Right lobe of liver (tissue), 6 donors: Measurements from ENCODE around the gene KCNMA1. TPM values are rescaled to one million over a fixed set of nuclear protein-coding genes. Genes with fewer than 3 reads are reported as not detected.

Experiments
- ATAC-seq, 4 donors: fragments of 200-7000 bp; cut with Tn5 transposase; one replicate each; pipeline ENCODE4 v1.9.1; 2020; ENCODE audit warnings: mild to moderate bottlenecking in 4 of 4, moderate library complexity in 4 of 4
- DNase-seq, 3 donors: peaks; one replicate each; pipeline ENCODE4 v3.0.0-alpha.2; 2020
- H3K27ac ChIP-seq, 3 donors: fragments of 200-600 bp; one replicate each; pipeline ENCODE4 v1.8.0; 2022
- H3K27me3 ChIP-seq, 2 donors: fragments of 200-600 bp; one replicate each; pipeline ENCODE4 v1.8.0; 2022
- H3K36me3 ChIP-seq, 4 donors: fragments of 200-600 bp; sonication (generic) in 1 of 4; one replicate each; pipeline versions ENCODE4 v1.5.1 to v1.8.0; 2017 to 2022; ENCODE audit warnings: control low read depth in 1 of 4
- H3K4me1 ChIP-seq, 4 donors: fragments of 200-600 bp; sonication (generic) in 1 of 4; one replicate each; pipeline versions ENCODE4 v1.5.1 to v1.8.0; 2017 to 2022; ENCODE audit warnings: control low read depth in 1 of 4
- H3K4me3 ChIP-seq, 3 donors: fragments of 200-600 bp; one replicate each; pipeline ENCODE4 v1.8.0; 2022
- H3K9me3 ChIP-seq, 4 donors: fragments of 200-600 bp; sonication (generic) in 1 of 4; one replicate each; pipeline versions ENCODE4 v1.5.1 to v1.8.0; 2017 to 2022; ENCODE audit warnings: control low read depth in 1 of 4
- POLR2A ChIP-seq: fragments of 450-650 bp; IDR thresholded peaks from one replicate; pipeline ENCODE4 v1.6.1; 2017; ENCODE audit warnings: antibody characterized with exemption, mild to moderate bottlenecking
- WGBS: methylation state at CpG from one replicate; pipeline ENCODE4 v1.1.6; 2018; ENCODE audit warnings: low coverage, low lambda C conversion rate; ENCODE audit not compliant: insufficient coverage; ENCODE audit errors: missing lambda C conversion rate; 5-methylcytosine and 5-hydroxymethylcytosine counted together
- intact Hi-C, 2 donors: fragments of 100-400 bp; cut with DNase I; formaldehyde crosslinking; loops; one replicate each; pipeline versions ENCODE4 v1.11.2 to v1.14.1; 2022
- total RNA-seq, 6 experiments: library from RNA; depleted of rRNA in 2 of 6; stranded (reverse); fragments of >200 nt in 2 of 6; fragmentation: NEBNext Ultra II Directional in 3 of 6; extraction: Animal tissue kit (Norgen Biotek cat#: 25700) in 3 of 6; gene quantifications; one replicate each; pipeline versions ENCODE4 v1.1.0 to v1.2.4, GENCODE V29; 2016 to 2023
- TF ChIP-seq, protein P1 (sequence below), 4 donors: fragments of 200-600 bp in 3 of 4; fragments of 450-650 bp in 1 of 4; IDR thresholded peaks; one replicate each; pipeline versions ENCODE4 v1.5.1 to v1.8.0; 2016 to 2022; ENCODE audit warnings: antibody characterized with exemption in 4 of 4, mild to moderate bottlenecking in 2 of 4
- donor health status: DM: no; HTN: yes; CAD: no.
- donor health status: DM: no; HTN: no; CAD: no.
- donor health status: DM: no; HTN: no; CAD: no.
- donor health status: DM: no; HTN: yes; CAD: no.
- donor health status: DM: no; HTN: yes; CAD: no.

KCNMA1 gene
- total RNA-seq, 6 experiments from 2014 or later, result 5.7 to 48.0 (median 15.1) TPM

DNA sequence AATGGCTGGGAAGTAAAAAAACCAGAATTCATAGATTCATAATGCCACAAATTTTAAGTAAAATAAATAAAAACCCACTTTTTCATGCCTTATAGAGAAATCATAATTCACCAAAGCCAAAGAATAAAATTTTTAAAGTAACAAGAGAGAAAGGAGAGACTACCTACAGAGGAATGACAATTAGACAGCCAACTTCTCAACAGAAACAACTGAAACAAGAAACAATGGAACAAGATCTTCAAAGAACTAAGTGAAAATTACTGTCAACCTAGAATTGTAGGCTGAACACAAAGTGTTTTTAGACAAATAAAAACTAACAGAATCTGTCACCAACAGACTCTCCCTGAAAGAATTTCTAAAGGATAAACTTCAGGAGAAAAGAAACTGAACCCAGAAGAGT, 15.6 kb upstream of the KCNMA1 start:
- ATAC-seq (no peak), DNase-seq (no peak)
- Histone ChIP-seq H3K4me3 (no peak overlapping the region), H3K27me3 (no peaks in the 10 kb centered on the region), H3K27ac (no peak overlapping the region), H3K36me3 (no peaks in the 10 kb centered on the region), H3K4me1 (no peaks in the 10 kb centered on the region), H3K9me3 (no peaks in the 10 kb centered on the region)
- no peak for TF ChIP-seq POLR2A
- TF ChIP-seq, protein P1, sequence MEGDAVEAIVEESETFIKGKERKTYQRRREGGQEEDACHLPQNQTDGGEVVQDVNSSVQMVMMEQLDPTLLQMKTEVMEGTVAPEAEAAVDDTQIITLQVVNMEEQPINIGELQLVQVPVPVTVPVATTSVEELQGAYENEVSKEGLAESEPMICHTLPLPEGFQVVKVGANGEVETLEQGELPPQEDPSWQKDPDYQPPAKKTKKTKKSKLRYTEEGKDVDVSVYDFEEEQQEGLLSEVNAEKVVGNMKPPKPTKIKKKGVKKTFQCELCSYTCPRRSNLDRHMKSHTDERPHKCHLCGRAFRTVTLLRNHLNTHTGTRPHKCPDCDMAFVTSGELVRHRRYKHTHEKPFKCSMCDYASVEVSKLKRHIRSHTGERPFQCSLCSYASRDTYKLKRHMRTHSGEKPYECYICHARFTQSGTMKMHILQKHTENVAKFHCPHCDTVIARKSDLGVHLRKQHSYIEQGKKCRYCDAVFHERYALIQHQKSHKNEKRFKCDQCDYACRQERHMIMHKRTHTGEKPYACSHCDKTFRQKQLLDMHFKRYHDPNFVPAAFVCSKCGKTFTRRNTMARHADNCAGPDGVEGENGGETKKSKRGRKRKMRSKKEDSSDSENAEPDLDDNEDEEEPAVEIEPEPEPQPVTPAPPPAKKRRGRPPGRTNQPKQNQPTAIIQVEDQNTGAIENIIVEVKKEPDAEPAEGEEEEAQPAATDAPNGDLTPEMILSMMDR (IDR thresholded peaks at IDR 0.05), result no peak
- intact Hi-C loops, result no loop called here

DNA sequence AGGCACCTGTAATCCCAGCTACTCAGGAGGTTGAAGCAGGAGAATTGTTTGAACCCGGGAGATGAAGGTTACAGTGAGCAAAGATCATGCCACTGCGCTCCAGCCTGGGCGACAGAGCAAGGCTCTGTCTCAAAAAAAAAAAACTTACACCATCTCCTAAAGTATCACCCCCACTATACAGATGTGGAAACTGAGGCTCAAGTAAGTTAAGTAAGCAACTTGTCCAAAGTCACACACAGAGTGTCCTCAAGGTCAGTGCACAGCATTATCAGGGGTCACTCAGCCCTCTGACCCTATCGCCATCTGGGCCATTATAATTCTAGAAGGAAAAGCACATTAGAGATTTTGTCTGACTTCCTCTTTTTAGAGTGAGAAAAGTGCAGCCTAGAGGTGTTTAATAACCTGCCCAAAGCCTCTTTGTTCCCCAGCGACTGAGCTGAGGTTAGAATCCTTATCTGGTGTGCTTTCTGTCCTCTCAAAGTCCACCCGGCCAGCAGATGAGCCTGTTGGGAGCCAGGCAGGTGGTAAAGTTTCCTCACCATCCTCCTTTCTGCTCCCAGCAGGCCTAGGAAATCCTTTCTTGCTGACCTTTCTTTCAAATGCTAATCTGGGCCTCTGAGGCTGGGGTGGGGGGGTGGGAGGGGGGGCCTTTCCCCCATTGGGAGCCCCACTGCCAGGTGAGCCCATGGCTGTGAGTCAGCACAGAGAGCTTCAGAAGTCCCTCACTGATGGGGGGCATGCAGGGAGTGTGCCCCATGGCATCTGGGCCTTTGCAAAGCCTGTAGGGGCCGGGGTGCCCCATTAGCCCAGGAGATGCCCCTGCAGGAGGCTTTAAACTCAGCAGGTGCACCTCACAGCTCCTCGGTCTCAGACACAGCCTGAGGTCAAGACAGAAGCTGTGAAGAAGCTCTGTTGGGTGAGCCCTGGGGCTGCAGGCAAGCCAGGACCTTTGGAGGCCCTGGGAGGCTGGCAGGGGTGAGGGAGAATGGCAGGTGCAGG, 12.0 kb upstream of the KCNMA1 start:
- WGBS, result 64% methylated on average over 5 of the region's 8 CpGs
- TF ChIP-seq POLR2A, result no peak
- TF ChIP-seq, protein P1 (IDR thresholded peaks at IDR 0.05), result no peak
- peak in 3 of 4 donors; percentile 58 to 78 (median 63) for ATAC-seq

DNA sequence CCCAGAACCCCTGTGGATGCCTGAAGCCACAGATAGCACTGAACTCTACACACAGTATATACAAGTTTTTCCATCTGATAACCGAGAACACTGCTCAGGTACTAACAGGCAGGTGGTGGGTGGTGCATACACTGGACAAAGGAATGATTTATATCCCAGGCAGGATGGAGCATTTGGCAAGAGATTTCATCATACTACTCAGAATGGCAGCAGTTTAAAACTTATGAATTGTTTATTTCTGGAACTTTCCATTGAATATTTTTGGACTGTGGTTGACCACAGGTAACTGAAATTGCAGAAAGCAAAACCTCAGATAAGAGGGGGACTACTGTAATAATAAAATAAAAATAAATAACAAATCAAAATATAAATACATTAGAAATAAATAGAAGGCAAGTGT, 10.9 kb upstream of the KCNMA1 start:
- intact Hi-C loops, result no loop called here

More for the DNA sequence above, 12.0 kb upstream of the KCNMA1 start:
- intact Hi-C loops, result no loop called here
- Histone ChIP-seq H3K27me3 (no peaks in the 10 kb centered on the region), H3K4me3 (no peak overlapping the region), H3K4me1 (no peaks in the 10 kb centered on the region), H3K36me3 (no peaks in the 10 kb centered on the region), H3K9me3 (no peaks in the 10 kb centered on the region), H3K27ac (no peak overlapping the region)
- DNase-seq, result no peak

DNA sequence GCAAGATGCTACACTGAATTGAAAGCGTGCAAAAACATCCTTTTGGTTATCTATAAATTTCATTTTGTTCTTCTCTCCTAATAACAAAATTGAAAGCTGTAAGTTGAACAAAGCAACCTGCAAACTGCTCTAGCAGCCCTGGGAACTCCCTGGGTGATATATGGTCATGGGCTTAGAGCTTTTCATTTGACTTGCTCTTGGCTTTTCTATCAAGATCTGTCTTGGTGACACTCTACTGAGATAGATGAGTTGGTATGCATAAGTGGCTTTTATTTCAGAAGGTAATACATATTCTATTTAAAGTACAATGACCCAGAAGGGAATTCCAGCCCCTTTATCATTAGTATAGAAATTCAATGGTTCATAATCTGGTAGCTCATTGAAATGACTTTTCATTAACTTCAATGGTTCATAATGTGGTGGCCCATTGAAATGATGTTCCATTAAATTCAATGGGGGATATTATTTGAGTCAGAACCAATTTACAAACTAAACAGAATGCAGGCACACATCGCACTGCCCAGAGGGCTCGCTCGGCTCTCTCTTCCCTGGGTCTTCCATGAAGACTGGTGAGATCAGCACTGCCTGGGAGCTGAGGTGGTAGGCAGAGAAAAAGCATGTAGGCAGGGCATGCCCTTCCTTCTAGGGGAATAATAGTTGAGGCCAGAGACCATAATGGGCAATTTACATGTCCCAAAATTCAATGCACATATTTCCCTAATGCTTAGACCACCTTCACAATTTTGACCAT, 10.1 kb upstream of the KCNMA1 start:
- TF ChIP-seq, protein P1 (IDR thresholded peaks at IDR 0.05), result no peak
- no peak for TF ChIP-seq POLR2A
- no peak for DNase-seq
- Histone ChIP-seq H3K4me3 (no peak overlapping the region), H3K27me3 (no peaks in the 10 kb centered on the region), H3K36me3 (no peaks in the 10 kb centered on the region), H3K4me1 (no peaks in the 10 kb centered on the region), H3K9me3 (no peaks in the 10 kb centered on the region), H3K27ac (no peak overlapping the region)
- intact Hi-C loops, result no loop called here
- no peak for ATAC-seq
- WGBS, result 94% methylated on average over 4 of the region's 4 CpGs

More for the DNA sequence above, 10.9 kb upstream of the KCNMA1 start:
- Histone ChIP-seq H3K4me1 (no peaks in the 10 kb centered on the region), H3K27ac (no peak overlapping the region), H3K27me3 (no peaks in the 10 kb centered on the region), H3K36me3 (no peaks in the 10 kb centered on the region), H3K9me3 (no peaks in the 10 kb centered on the region), H3K4me3 (no peak overlapping the region)
- ATAC-seq, result no peak
- no peak for DNase-seq
- WGBS, result 63% methylated on average over 1 of the region's 1 CpG
- TF ChIP-seq POLR2A, result no peak
- TF ChIP-seq, protein P1 (IDR thresholded peaks at IDR 0.05), result no peak
